ENCODE data around the gene NUP85.

DNA sequence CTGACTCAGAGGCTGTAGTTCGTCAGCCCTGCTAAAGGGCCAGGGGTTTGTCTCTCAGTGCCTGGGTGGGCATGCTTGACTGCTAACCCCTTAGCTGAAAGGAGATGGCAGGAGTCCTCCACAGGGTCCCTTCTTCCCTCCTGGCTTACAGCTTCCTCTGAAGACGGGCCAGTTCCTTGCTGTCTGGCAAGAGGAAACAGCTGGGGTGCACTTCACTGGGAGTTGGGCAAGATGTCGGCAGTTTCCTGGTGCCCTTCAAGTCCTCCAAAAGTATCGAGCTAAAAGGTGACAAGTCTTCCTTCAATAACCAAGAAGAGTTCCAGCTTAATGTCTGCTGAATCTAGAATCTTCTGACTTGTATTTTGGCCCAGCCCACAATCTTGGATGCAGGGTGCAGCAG, 23.4 kb downstream of the NUP85 start:
- TF ChIP-seq, protein P1, sequence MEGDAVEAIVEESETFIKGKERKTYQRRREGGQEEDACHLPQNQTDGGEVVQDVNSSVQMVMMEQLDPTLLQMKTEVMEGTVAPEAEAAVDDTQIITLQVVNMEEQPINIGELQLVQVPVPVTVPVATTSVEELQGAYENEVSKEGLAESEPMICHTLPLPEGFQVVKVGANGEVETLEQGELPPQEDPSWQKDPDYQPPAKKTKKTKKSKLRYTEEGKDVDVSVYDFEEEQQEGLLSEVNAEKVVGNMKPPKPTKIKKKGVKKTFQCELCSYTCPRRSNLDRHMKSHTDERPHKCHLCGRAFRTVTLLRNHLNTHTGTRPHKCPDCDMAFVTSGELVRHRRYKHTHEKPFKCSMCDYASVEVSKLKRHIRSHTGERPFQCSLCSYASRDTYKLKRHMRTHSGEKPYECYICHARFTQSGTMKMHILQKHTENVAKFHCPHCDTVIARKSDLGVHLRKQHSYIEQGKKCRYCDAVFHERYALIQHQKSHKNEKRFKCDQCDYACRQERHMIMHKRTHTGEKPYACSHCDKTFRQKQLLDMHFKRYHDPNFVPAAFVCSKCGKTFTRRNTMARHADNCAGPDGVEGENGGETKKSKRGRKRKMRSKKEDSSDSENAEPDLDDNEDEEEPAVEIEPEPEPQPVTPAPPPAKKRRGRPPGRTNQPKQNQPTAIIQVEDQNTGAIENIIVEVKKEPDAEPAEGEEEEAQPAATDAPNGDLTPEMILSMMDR (IDR thresholded peaks at IDR 0.05; ENCODE audit: insufficient read depth, low read depth, low read length): no peak
- no peak for TF ChIP-seq EZH2 (IDR thresholded peaks at IDR 0.05; ENCODE audit: insufficient read depth, low read length)
